ENCODE measurements around the gene UBIAD1. TPM values are rescaled to one million over a fixed set of nuclear protein-coding genes. Genes with fewer than 3 reads are reported as not detected.
"Not testable (repeated sequence)": the region's sequence is repeated elsewhere in the genome, so short reads cannot be mapped to it uniquely, and the experiment has no call there.

UBIAD1 gene
- total and polyA plus RNA-seq, 9 of the 15 experiments (the other 6 are each of a cell fraction or from before 2014, with no cell fraction given): 6.2 to 34.3 (median 22.3) TPM

DNA sequence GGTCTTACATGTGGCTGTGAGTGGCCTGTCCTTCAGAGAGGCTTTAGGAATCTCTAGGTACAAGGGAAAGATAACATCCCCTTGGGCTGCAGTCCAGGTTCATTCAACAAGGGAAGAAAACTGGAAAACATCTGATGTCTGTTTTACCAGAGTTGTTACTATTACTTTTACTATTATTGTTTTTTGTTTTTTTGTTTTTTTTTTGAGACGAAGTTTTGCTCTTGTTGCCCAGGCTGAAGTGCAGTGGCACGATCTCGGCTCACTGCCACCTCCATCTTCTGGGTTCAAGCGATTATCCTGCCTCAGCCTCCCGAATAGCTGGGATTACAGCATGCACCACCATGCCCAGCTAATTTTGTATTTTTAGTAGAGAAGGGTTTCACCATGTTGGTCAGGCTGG is 24.8 kb downstream of the UBIAD1 start:
- CTCF ChIA-PET (ENCODE audit: low intra/inter-chr PET ratio); ATAC-seq; H4K20me1 ChIP-seq (replicated peaks; ENCODE audit: control insufficient read depth, insufficient read depth, low read length): not testable (repeated sequence)

DNA sequence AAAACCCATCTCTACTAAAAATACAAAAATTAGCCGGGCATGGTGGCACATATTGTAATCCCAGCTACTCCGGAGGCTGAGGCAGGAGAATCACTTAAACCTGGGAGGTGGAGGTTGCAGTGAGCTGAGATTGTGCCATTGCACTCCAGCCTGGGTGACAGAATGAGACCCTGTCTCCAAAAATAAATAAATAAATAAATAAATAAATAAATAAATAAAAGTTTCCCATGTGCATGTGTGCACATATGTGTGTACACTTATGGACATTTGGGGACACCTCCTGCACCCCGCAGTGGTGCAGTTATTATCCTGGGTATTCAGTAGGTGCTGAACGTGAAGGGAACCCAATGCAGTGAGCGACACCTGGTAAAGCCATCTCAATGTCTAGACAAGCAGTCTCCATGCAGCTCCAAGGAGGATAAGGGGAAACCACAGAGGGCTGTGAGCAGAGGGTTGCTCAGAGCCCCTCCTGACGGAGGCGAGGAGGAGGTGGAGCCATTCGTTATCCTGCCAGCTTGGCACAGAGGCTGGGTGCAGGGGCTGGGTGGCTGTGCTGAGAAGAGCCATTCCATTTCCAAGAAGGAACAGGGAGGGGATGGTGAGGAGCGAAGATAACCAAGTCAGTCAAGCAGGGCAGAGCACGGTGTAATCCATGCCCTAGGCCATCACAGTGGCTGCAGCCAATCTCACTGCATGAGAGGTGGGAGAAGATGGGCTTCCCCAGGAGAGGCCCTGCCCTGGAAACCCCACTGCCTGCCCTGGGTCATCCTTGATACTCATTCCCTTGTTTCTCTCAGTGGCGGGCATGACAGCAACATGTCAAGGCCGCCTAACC is 25.6 kb downstream of the UBIAD1 start:
- Histone ChIP-seq H3K27ac (ENCODE audit: extremely low read depth, low read depth, low read length) (no peak overlapping the region), H3K36me3 (ENCODE audit: control insufficient read depth, insufficient read depth, low read length) (peaks cover 15% of the 10 kb centered on the region; the same call in 2 of the 3 replicates), H3K27me3 (ENCODE audit: control insufficient read depth in 2 of 2, insufficient read depth in 2 of 2, low read length in 2 of 2) (peaks cover 0 to 6% of the 10 kb centered on the region in 2 experiments; a peak in 2 of 5 replicates), H3K9ac (ENCODE audit: insufficient read depth in 1 of 2, low read depth in 2 of 2, low read length in 2 of 2) (peak overlapping the region in 1 of 2 experiments; percentile 68; a peak in 2 of 4 replicates), H4K20me1 (replicated peaks; ENCODE audit: control insufficient read depth, insufficient read depth, low read length) (no peaks in the 10 kb centered on the region), H3K79me2 (ENCODE audit: control insufficient read depth, insufficient read depth, low read length) (no peaks in the 10 kb centered on the region), H3K9me3 (replicated peaks; ENCODE audit: control insufficient read depth, insufficient read depth, low read depth, low read length) (no peaks in the 10 kb centered on the region), H3K4me3 (no peak overlapping the region), H3K9me1 (ENCODE audit: control insufficient read depth, insufficient read depth, low read length) (no peaks in the 10 kb centered on the region), H3K4me2 (ENCODE audit: insufficient read depth, low read length) (no peak overlapping the region), H3K4me1 (replicated peaks in 1 of 2; ENCODE audit: control insufficient read depth in 2 of 2, insufficient read depth in 2 of 2, low read length in 2 of 2) (no peaks in the 10 kb centered on the region; a peak in 1 of 5 replicates), H2AFZ (ENCODE audit: low read depth, low read length) (no peak overlapping the region)
- ATAC-seq: peak; percentile 35
- 39% methylated on average over 12 of the region's 12 CpGs for WGBS (ENCODE audit: insufficient coverage, low coverage, missing lambda C conversion rate)
- in situ Hi-C loops (cut with MboI): no loop called here
- no peak for DNase-seq (ENCODE audit: extremely low read depth in 1 of 4, low spot score in 3 of 4)
- intact Hi-C loops (cut with micrococcal nuclease): no loop called here
- no peak for FAIRE-seq
- CTCF ChIA-PET (ENCODE audit: low intra/inter-chr PET ratio): interaction anchor here (0.6 kb wide), 1 partner anchor 266 kb away, joined by 3 read pairs; no protein-coding TSS in a partner anchor
- no TSS peak for BruUV-seq (replicated peaks)
- POLR2A ChIA-PET: interaction anchor here (0.9 kb wide), 1 partner anchor 7 kb away, joined by 3 read pairs; no protein-coding TSS in a partner anchor
- TF ChIP-seq ZNF76 (CRISPR knock-in tag; IDR thresholded peaks at IDR 0.05; ENCODE audit: borderline replicate concordance) (no peak), MAFF (IDR thresholded peaks at IDR 0.05; ENCODE audit: low read length) (no peak), GABPA (tag; conservative IDR thresholded peaks at IDR 0.05; ENCODE audit: low read depth) (no peak), TSC22D4 (tag; IDR thresholded peaks at IDR 0.05) (no peak), HBP1 (CRISPR knock-in tag; IDR thresholded peaks at IDR 0.05) (no peak), EZH2 (IDR thresholded peaks at IDR 0.05; ENCODE audit: borderline replicate concordance, low read depth, low read length) (no peak), ZKSCAN8 (CRISPR knock-in tag; IDR thresholded peaks at IDR 0.05) (no peak), HMG20B (CRISPR knock-in tag; IDR thresholded peaks at IDR 0.05) (no peak), XRCC4 (IDR thresholded peaks at IDR 0.05; ENCODE audit: extremely low read depth, insufficient read depth, insufficient read length) (no peak), ZNF639 (CRISPR knock-in tag; conservative IDR thresholded peaks at IDR 0.05 in 1 of 2, IDR thresholded peaks at IDR 0.05 in 1 of 2) (no peak)

More for the DNA sequence above, 24.8 kb downstream of the UBIAD1 start:
- peaks cover 15% of the 10 kb centered on the region; the same call in 2 of the 3 replicates for H3K36me3 ChIP-seq (ENCODE audit: control insufficient read depth, insufficient read depth, low read length)
- H3K4me1 ChIP-seq (replicated peaks in 1 of 2; ENCODE audit: control insufficient read depth in 2 of 2, insufficient read depth in 2 of 2, low read length in 2 of 2); in situ Hi-C loops (cut with MboI); BruUV-seq (replicated peaks); H2AFZ ChIP-seq (ENCODE audit: low read depth, low read length); H3K27me3 ChIP-seq (ENCODE audit: control insufficient read depth in 2 of 2, insufficient read depth in 2 of 2, low read length in 2 of 2); H3K4me2 ChIP-seq (ENCODE audit: insufficient read depth, low read length); H3K4me3 ChIP-seq; POLR2A ChIA-PET; H3K27ac ChIP-seq (ENCODE audit: extremely low read depth, low read depth, low read length); DNase-seq (ENCODE audit: extremely low read depth in 1 of 4, low spot score in 3 of 4); H3K9me3 ChIP-seq (replicated peaks; ENCODE audit: control insufficient read depth, insufficient read depth, low read depth, low read length); H3K79me2 ChIP-seq (ENCODE audit: control insufficient read depth, insufficient read depth, low read length); FAIRE-seq; intact Hi-C loops (cut with micrococcal nuclease); H3K9me1 ChIP-seq (ENCODE audit: control insufficient read depth, insufficient read depth, low read length); H3K9ac ChIP-seq (ENCODE audit: insufficient read depth in 1 of 2, low read depth in 2 of 2, low read length in 2 of 2): not testable (repeated sequence)
- 70% methylated on average over 5 of the region's 5 CpGs for WGBS (ENCODE audit: insufficient coverage, low coverage, missing lambda C conversion rate)
